Upper lobe of left lung (tissue), 6 donors: ENCODE data around the gene PTPN21. TPM values are rescaled to one million over a fixed set of nuclear protein-coding genes. Genes with fewer than 3 reads are reported as not detected.
A peak's percentile ranks its signal among the peaks of the same experiment; 100 is the strongest.

ENCODE experiments used
- ATAC-seq, 2 donors: fragments of 200-7000 bp; cut with Tn5 transposase; one replicate each; pipeline ENCODE4 v1.9.1; 2022; ENCODE audit warnings: mild to moderate bottlenecking in 2 of 2, moderate library complexity in 2 of 2; ENCODE audit not compliant: low FRiP score in 2 of 2
- DNase-seq, 2 donors: peaks; one replicate each; pipeline ENCODE4 v3.0.0-alpha.2; 2019 to 2020
- H3K27ac ChIP-seq, 4 donors: fragments of 200-600 bp; sonication (generic); one replicate each; pipeline ENCODE4 v1.5.1; 2016 to 2019
- H3K27me3 ChIP-seq, 4 donors: fragments of 200-600 bp; sonication (generic); one replicate each; pipeline ENCODE4 v1.5.1; 2017 to 2019
- H3K36me3 ChIP-seq, 4 donors: fragments of 200-600 bp; sonication (generic); one replicate each; pipeline ENCODE4 v1.5.1; 2016 to 2019
- H3K4me1 ChIP-seq, 4 donors: fragments of 200-600 bp; sonication (generic); one replicate each; pipeline ENCODE4 v1.5.1; 2018 to 2019
- H3K4me3 ChIP-seq, 4 donors: fragments of 200-600 bp; sonication (generic); one replicate each; pipeline ENCODE4 v1.5.1; 2017 to 2019; ENCODE audit warnings: mild to moderate bottlenecking in 2 of 4, moderate library complexity in 1 of 4
- H3K9me3 ChIP-seq, 4 donors: fragments of 200-600 bp; sonication (generic); one replicate each; pipeline ENCODE4 v1.5.1; 2018 to 2019
- CTCF ChIP-seq, 6 experiments: fragments of 450-650 bp in 4 of 6; fragments of 200-600 bp in 2 of 6; sonication (generic) in 2 of 6; IDR thresholded peaks; one replicate each; pipeline ENCODE4 v1.5.1; 2016 to 2019; ENCODE audit warnings: antibody characterized with exemption in 6 of 6
- EP300 ChIP-seq, 4 donors: sonication (generic); formaldehyde crosslinking; IDR thresholded peaks; one replicate each; pipeline ENCODE4 v1.5.1; 2017; ENCODE audit warnings: antibody characterized with exemption in 4 of 4, control low read depth in 2 of 4
- POLR2A ChIP-seq, 4 donors: fragments of 450-650 bp; IDR thresholded peaks; one replicate each; pipeline ENCODE4 v1.5.1; 2016 to 2017; ENCODE audit warnings: antibody characterized with exemption in 4 of 4, mild to moderate bottlenecking in 2 of 4
- POLR2AphosphoS5 ChIP-seq, 2 donors: sonication (generic); formaldehyde crosslinking; IDR thresholded peaks; one replicate each; pipeline ENCODE4 v1.5.1; 2017; ENCODE audit warnings: antibody characterized with exemption in 2 of 2
- WGBS, 2 donors: methylation state at CpG; one replicate each; pipeline ENCODE4 v1.1.5; 2017 to 2018; 5-methylcytosine and 5-hydroxymethylcytosine counted together
- total RNA-seq, 6 donors: library from RNA; depleted of rRNA in 4 of 6; stranded (reverse); fragments of >200 nt in 4 of 6; gene quantifications; one replicate each; pipeline versions ENCODE4 v1.1.0 to v1.2.1, GENCODE V29; 2016 to 2021
- donor health status: DM: no; HTN: no; CAD: no; lungs with moderate emphysema.
- donor health status: DM: no; HTN: yes; CAD: no; lungs with severe emphysema.

The PTPN21 gene
- total RNA-seq, 6 donors from 2014 or later = 37.7 to 58.7 (median 47.4) TPM

GRCh38 chr14:88463318-88463717, 91.5 kb downstream of the PTPN21 start:
- Histone ChIP-seq H3K27ac (no peak overlapping the region), H3K4me3 (no peak overlapping the region), H3K9me3 (peaks cover 0 to 5% (median 2%) of the 10 kb centered on the region in 4 donors), H3K27me3 (no peaks in the 10 kb centered on the region), H3K4me1 (no peaks in the 10 kb centered on the region), H3K36me3 (peaks cover 0 to 45% (median 16%) of the 10 kb centered on the region in 4 donors)
- WGBS, 2 donors = 79 to 90% methylated on average over 4 of the region's 4 CpGs
- peak in 2 of 6 experiments; percentile 26 to 39 for TF ChIP-seq CTCF (IDR thresholded peaks at IDR 0.05)
- no peak for TF ChIP-seq POLR2A (IDR thresholded peaks at IDR 0.05)
- ATAC-seq (no peak), DNase-seq (no peak)

- Histone ChIP-seq H3K27ac (no peak overlapping the region), H3K27me3 (no peaks in the 10 kb centered on the region), H3K9me3 (peaks cover 0 to 5% (median 2%) of the 10 kb centered on the region in 4 donors), H3K4me3 (no peak overlapping the region), H3K4me1 (no peaks in the 10 kb centered on the region), H3K36me3 (peaks cover 0 to 10% (median 0%) of the 10 kb centered on the region in 4 donors)
- WGBS, 2 donors = 91 to 94% methylated on average over 2 of the region's 2 CpGs
- no peak for ATAC-seq
- TF ChIP-seq POLR2AphosphoS5 (IDR thresholded peaks at IDR 0.05) (no peak), POLR2A (IDR thresholded peaks at IDR 0.05) (no peak), EP300 (IDR thresholded peaks at IDR 0.05) (no peak), CTCF (IDR thresholded peaks at IDR 0.05) (no peak)
- no peak for DNase-seq
These were observed 99.9 kb downstream of the PTPN21 start for GRCh38 chr14:88454886-88455285.

GRCh38 chr14:88452231-88452630, 102.6 kb downstream of the PTPN21 start:
- no peak for ATAC-seq
- 81 to 82% methylated on average over 4 of the region's 4 CpGs for WGBS, 2 donors

GRCh38 chr14:88439088-88439487, 115.7 kb downstream of the PTPN21 start:
- Histone ChIP-seq H3K36me3 (peaks cover 0 to 17% (median 3%) of the 10 kb centered on the region in 4 donors), H3K4me1 (no peaks in the 10 kb centered on the region), H3K4me3 (no peak overlapping the region), H3K27ac (no peak overlapping the region), H3K9me3 (no peaks in the 10 kb centered on the region), H3K27me3 (no peaks in the 10 kb centered on the region)
- 92 to 93% methylated on average over 2 of the region's 2 CpGs for WGBS, 2 donors
- DNase-seq (no peak), ATAC-seq (no peak)
- TF ChIP-seq CTCF (IDR thresholded peaks at IDR 0.05) (no peak), POLR2AphosphoS5 (IDR thresholded peaks at IDR 0.05) (no peak), POLR2A (IDR thresholded peaks at IDR 0.05) (no peak), EP300 (IDR thresholded peaks at IDR 0.05) (no peak)

More at GRCh38 chr14:88452231-88452630, 102.6 kb downstream of the PTPN21 start:
- Histone ChIP-seq H3K4me3 (no peak overlapping the region), H3K36me3 (peaks cover 0 to 10% (median 0%) of the 10 kb centered on the region in 4 donors), H3K4me1 (no peaks in the 10 kb centered on the region), H3K27ac (no peak overlapping the region), H3K27me3 (no peaks in the 10 kb centered on the region), H3K9me3 (peaks cover 0 to 3% (median 0%) of the 10 kb centered on the region in 4 donors)
- TF ChIP-seq POLR2A (IDR thresholded peaks at IDR 0.05) = no peak
- no peak for DNase-seq

- Histone ChIP-seq H3K27ac (no peak overlapping the region), H3K27me3 (no peaks in the 10 kb centered on the region), H3K9me3 (no peaks in the 10 kb centered on the region), H3K4me1 (no peaks in the 10 kb centered on the region), H3K36me3 (peaks cover 0 to 20% (median 3%) of the 10 kb centered on the region in 4 donors), H3K4me3 (no peak overlapping the region)
- no peak for TF ChIP-seq POLR2AphosphoS5 (IDR thresholded peaks at IDR 0.05)
- no peak for TF ChIP-seq POLR2A (IDR thresholded peaks at IDR 0.05)
- no peak for TF ChIP-seq CTCF (IDR thresholded peaks at IDR 0.05)
- no peak for TF ChIP-seq EP300 (IDR thresholded peaks at IDR 0.05)
- 94% methylated on average over 5 of the region's 5 CpGs for WGBS, 2 donors
- no peak for DNase-seq
- no peak for ATAC-seq
These were observed 117.1 kb downstream of the PTPN21 start for GRCh38 chr14:88437658-88438057.
